Measurements from ENCODE around the gene ARL3. TPM values are rescaled to one million over a fixed set of nuclear protein-coding genes. Genes with fewer than 3 reads are reported as not detected.
"Not testable (repeated sequence)": the region's sequence is repeated elsewhere in the genome, so short reads cannot be mapped to it uniquely, and the experiment has no call there.

Gene ARL3, protein sequence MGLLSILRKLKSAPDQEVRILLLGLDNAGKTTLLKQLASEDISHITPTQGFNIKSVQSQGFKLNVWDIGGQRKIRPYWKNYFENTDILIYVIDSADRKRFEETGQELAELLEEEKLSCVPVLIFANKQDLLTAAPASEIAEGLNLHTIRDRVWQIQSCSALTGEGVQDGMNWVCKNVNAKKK
- 1 to 10 TPM; 5.7 to 6.8 TPM for total RNA-seq

DNA sequence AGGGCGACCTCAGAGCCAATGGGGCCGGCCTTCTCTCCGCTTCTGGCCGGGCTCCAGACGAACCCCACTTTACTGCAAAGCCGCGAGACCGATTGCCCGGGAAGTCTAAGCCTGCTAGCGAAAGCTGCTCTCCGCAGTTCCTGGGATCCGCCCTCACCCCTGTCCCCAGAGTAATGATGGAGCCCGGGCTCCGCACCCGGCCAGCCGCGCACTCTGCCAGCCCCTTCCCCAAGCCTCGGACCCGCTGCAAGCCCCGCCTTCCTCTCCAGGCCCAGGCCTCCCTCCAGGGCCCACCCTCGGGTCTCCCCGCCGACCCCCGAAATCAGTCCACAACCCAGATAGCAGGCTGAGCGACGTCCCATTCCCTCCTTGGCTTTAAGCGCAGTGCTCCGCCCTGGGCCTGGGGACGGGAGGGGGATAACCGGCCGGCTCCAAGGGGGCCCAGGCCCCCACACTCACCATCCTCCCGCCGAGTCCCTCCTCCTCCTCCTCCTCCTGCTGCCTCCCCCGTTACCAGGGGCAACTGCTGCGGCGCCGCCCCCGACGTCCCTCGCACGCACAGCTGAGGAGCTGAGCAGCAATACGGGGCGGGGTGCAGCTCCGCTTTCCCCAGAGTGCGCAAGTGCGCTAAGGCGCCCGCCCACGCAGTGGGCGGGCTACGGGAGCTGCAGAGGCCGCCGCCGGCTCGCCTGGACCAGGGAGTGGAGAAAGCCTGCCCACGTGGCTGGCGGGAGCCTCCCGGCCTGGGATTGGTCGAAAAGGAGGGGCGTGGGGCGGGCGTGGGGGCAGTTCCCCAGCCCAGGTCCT is at the start of gene ARL3:
Gene ARL3, minus strand, starts transcription at position 584 of the 807 bp plus-strand sequence. Its CDS starts 122 bp downstream, at position 462.
- peak; percentile 95 to 98 for DNase-seq (ENCODE audit: low spot score in 2 of 2)
- Mint-ChIP-seq H3K27ac (peak within 1 kb of the TSS; percentile 93 to 94), H3K36me3 (peaks cover 0 to 26% of the 10 kb centered on the region in 2 donors), H3K9me3 (no peaks in the 10 kb centered on the region)
- peak; percentile 88 to 91 for ATAC-seq

DNA sequence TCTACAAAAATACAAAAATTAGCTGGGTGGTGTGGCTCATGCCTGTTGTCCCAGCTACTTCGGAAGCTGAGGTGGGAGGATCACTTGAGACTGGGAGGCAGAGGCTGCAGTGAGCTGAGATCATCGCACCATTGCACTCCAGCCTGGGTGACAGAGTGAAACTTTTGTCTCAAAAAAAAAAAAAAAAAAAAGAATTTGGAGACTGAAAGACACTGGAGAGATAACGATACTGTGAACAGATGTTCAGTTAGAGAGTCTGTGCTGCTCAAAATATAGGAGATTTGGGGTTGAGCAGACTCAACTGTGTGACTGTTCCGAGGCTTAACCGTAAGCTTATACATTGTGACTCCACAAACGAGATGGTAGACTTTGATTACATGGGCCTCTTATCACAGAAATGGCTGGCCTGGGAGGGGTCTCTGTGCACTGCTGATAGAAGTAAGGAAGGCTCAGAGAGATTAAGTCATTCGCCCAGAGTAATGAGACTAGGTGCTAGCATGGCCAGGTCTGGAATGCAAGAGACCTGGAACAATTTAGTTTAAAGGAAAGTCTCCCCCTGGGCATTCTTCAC is 48.9 kb upstream of the ARL3 start:
- ATAC-seq (no peak), DNase-seq (ENCODE audit: low spot score in 2 of 2) (no peak)
- H3K27ac Mint-ChIP-seq: no peak overlapping the region

DNA sequence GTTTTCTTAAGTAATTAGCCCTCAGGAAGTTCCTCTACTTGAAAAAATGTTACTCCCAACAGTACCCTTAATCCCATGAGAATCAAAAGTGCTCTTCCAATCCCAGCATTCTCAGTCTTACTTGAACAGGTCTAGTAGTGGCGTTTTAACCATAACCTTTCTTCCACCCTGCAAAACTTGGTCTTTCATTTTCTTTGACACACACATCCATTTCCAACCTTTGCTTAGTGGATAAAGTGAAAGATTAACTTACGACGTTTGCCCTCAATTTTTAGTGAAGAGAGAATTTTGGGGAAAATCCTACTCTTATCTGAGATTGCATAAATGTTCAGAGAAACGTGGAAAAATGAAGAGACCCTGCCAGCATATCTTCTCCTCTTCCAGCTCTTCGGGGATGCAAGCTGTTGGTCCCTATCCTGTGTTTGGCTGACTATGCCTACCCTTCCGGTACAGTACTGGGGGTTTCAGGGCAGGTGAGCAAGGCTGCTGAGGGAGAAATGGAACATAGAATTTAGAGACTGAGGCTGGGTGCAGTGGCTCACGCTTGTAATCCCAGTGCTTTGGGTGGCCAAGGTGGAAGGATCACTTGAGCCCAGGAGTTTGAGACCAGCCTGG is 48.3 kb upstream of the ARL3 start:
- Mint-ChIP-seq H3K9me3 (no peaks in the 10 kb centered on the region), H3K27ac (peak overlapping the region in 1 of 2 donors; percentile 36)
- no peak for DNase-seq (ENCODE audit: low spot score in 2 of 2)

More for the DNA sequence above, 48.9 kb upstream of the ARL3 start:
- Mint-ChIP-seq H3K36me3 (peaks cover 5 to 17% of the 10 kb centered on the region in 2 donors), H3K9me3 (no peaks in the 10 kb centered on the region)

DNA sequence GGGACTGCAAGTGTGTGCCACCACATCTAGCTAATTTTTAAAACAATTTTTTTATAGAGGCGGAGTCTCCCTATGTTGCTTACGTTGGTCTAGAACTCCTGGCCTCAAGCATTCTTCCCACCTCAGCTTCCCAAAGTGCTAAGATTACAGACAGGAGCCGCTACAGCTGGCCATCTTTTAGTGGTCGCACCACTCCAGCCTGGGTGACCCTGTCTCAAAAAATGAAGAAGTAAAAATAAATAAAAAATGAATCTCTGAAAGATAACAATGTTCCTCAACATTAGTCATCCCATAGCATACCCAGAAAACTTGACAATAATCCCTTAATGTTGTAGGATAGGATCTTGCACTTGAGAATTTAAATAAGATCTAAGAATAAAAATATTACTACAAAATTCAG is 47.8 kb upstream of the ARL3 start:
- Mint-ChIP-seq H3K27ac (no peak overlapping the region), H3K9me3 (no peaks in the 10 kb centered on the region), H3K36me3 (peaks cover 5 to 18% of the 10 kb centered on the region in 2 donors)
- ATAC-seq: no peak
- DNase-seq (ENCODE audit: low spot score in 2 of 2): no peak

More for the DNA sequence above, 48.3 kb upstream of the ARL3 start:
- no peak for ATAC-seq
- H3K36me3 Mint-ChIP-seq: peaks cover 5 to 18% of the 10 kb centered on the region in 2 donors

DNA sequence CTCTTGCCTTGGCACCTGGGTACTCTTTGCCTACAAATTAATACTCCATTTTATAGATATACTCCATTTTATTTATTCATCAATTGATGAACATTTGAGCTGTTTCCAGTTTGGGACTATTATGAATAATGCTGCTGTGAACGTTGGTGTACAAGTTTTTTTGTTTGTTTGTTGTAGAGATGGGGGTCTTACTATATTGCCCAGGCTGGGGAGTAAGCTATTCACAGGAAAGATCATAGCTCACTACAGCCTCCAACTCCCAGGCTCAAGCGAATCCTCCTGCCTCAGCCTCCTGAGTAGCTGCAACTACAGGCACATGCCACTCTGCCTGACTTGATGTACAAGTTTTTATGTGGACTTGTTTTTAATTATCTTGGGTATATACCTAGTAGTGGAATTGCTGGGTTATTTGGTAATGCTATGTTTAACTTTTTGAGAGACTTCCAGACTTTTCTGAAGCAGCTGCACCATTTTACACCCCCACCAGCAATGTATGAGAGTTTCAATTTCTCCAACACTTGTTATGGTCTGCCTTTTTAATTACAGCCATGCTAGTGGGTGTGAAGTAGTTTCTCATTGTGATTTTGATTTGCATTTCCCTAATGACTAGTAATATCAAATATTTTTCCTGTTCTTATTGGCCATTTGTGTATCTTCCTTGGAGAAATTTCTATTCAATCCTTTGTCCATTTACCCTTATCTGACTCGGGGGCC is 45.5 kb upstream of the ARL3 start:
- DNase-seq (ENCODE audit: low spot score in 2 of 2) (no peak), ATAC-seq (no peak)
- peaks cover 0 to 18% of the 10 kb centered on the region in 2 donors for H3K36me3 Mint-ChIP-seq
- peak overlapping the region in 1 of 2 donors; percentile 77 for H3K27ac Mint-ChIP-seq
- no peaks in the 10 kb centered on the region for H3K9me3 Mint-ChIP-seq

DNA sequence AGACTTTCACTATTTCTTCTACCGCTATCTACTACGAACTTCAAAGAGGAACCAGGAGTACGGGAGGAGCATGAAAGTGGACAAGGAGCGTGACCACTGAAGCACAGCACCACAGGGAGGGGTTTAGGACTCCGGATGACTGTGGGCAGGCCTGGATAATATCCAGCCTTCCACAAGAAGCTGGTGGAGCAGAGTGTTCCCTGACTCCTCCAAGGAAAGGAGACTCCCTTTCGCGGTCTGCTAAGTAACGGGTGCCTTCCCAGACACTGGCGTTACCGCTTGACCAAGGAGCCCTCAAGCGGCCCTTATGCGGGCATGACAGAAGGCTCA is 44.7 kb upstream of the ARL3 start:
- DNase-seq (ENCODE audit: low spot score in 2 of 2); ATAC-seq; H3K27ac Mint-ChIP-seq; H3K9me3 Mint-ChIP-seq: not testable (repeated sequence)
- peaks cover 0 to 18% of the 10 kb centered on the region in 2 donors for H3K36me3 Mint-ChIP-seq

DNA sequence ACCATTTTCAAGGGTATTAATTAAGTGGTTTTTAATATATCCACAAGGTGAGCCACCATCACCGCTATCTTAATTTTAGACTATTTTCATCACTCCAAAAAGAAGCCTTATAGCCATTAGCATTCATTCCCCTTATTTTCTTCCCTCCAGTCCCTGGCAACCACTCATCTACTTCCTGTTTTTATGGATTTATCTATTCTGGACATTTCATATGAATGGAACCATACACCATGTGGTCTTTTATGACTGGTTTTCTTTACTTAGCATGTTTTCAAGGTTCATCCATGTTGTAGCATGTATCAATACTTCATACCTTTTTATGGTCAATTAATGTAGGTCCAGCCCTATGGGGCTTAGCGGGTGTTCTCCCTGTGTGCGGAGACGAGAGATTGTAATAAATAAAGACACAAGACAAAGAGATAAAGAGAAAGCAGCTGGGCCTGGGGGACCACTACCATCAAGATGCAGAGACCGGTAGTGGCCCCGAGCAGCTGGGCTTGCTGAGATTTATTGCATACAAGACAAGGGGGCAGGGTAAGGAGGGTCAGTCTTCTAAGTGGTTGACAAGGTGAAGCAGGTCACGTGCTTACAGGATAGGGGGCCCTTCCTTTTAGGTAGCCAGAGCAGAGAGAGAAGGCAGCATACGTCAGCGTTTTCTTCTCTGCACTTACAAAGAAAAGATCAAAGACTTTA is 44.2 kb upstream of the ARL3 start:
- DNase-seq (ENCODE audit: low spot score in 2 of 2) (no peak), ATAC-seq (no peak)
- Mint-ChIP-seq H3K36me3 (peaks cover 0 to 18% of the 10 kb centered on the region in 2 donors), H3K27ac (peak overlapping the region; percentile 9 to 27), H3K9me3 (no peaks in the 10 kb centered on the region)

DNA sequence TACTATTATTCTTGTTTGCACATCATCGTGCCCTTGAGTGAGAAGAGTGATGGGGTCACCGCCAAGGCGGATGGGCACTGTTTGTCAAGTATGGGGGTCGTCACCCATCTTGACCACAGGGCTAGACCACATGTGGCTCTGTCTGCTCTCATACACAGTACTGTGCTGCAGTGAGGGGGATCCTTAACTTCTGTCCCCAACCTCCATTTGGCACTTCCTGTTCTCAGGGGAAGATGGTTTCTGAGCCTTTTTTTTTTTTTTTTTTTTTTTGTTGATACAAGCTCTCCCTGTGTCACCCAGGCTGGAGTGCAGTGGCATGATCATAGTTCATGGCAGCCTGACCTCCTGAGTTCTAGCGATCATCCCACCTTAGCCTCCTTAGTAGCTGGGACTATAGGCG is 43.1 kb upstream of the ARL3 start:
- Mint-ChIP-seq H3K36me3 (peaks cover 0 to 18% of the 10 kb centered on the region in 2 donors), H3K27ac (peak overlapping the region in 1 of 2 donors; percentile 36), H3K9me3 (no peaks in the 10 kb centered on the region)
- DNase-seq (ENCODE audit: low spot score in 2 of 2): no peak
- no peak for ATAC-seq

DNA sequence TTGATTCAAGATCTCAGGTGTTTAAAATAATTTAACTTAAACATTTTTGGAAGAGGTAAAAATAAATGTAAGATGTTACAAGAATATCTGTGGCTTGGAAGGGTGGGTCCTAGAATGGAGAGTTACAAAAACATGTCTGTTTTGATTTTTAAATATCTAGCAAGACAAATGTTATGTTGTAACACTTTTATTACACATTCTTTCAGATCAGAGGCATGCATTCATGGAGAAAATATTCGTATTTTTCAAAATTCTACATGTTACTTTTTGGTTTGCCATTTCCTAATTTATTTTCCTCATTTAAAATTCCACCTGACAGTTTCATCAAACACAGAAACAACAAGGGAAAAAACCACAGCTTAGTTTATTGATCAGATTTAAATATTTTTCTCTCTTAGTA is 39.5 kb upstream of the ARL3 start:
- Mint-ChIP-seq H3K9me3 (no peaks in the 10 kb centered on the region), H3K27ac (no peak overlapping the region), H3K36me3 (peaks cover 0 to 10% of the 10 kb centered on the region in 2 donors)
- DNase-seq (ENCODE audit: low spot score in 2 of 2): no peak
- no peak for ATAC-seq

DNA sequence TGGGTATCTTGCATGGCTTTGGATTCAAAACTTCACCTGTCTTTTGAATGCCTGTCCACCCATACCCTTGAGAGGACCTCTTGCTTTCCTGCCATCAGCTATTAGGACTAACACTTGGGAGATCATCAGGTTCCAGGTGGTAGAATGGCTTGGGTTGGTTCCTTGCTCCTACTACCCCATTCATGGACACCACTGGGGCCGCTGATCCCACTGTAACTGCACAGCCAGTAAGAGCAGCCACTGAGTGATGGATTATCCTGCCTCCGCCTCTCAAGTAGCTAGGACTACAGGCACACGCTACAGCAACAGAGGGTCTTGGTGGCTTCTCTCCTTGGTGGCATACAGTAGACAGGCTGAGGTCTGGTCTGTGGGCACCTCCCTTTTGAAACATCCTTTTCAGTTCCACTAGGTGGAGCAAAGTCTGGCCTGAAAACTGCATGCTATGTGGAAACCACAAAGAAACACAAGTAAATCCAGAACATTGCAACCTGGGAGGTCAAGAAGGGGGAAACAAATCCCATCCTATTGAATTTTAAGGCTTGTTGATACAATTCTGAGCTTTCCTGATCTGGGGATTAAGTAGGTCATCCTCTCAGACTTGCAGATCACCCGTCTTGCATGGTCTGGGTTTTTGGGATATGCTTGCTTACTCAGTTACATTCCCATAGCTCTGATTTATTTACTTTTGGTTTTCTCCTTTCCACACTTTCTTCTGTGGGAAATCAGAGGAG is 38.9 kb upstream of the ARL3 start:
- ATAC-seq: peak; percentile 41 to 58
- no peaks in the 10 kb centered on the region for H3K9me3 Mint-ChIP-seq
- no peak for DNase-seq (ENCODE audit: low spot score in 2 of 2)
- H3K36me3 Mint-ChIP-seq: peaks cover 0 to 9% of the 10 kb centered on the region in 2 donors
- H3K27ac Mint-ChIP-seq: no peak overlapping the region

DNA sequence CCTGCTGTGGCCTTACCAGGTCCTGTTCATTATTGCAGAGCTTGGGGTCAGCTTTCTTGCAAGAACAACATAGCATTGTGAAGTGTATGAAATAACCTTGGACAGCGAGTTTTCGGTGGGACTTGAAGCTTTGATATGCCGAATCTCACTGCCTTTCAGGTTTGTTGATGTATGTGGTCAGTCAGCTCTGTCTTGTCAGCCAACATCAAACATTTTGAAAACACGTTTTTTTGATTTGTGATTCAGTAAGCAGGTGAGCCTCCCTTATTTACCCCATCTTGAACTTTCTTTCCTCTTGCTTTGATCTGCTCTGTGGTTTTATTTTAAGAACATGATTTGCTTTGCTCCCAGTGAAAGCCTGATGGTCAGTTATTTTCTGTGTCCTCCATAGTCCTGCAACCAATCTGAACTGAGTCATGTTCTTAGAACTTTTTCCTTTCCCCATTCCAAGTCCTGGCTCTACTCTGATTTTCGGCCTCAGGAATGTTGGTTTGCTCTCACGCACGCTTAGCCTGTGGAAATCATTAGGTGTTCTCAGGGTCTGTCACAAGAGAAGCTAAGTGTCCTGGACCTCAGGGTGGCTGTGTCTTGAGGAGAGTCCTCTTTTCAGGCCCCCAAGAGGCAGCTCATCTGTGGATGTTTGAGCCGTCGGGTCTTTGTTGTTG is 38.2 kb upstream of the ARL3 start:
- Mint-ChIP-seq H3K27ac (no peak overlapping the region), H3K36me3 (peaks cover 0 to 8% of the 10 kb centered on the region in 2 donors), H3K9me3 (no peaks in the 10 kb centered on the region)
- DNase-seq (ENCODE audit: low spot score in 2 of 2) (no peak), ATAC-seq (no peak)

DNA sequence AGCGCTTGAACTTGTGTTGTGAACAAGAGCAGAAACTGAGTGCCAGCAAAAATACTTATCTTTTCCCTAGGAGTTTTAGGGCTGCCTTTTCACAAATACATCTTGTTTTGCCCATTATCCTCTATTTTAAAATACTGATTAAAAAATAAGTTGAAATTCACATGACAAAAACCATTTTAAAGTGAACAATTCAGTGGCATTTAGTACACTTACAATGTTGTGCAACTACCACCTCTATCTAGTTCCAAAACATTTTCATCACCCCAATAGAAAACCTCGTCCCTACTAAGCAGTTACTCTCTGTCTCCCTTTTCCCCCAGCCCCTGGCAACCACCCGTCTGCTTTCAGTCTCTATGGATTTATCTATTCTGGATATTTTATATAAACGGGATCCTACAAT is 31.0 kb upstream of the ARL3 start:
- H3K27ac Mint-ChIP-seq: peak overlapping the region in 1 of 2 donors; percentile 72
- H3K9me3 Mint-ChIP-seq: peaks cover 7% of the 10 kb centered on the region in 2 donors
- ATAC-seq: no peak
- DNase-seq (ENCODE audit: low spot score in 2 of 2): no peak
- peaks cover 13 to 22% of the 10 kb centered on the region in 2 donors for H3K36me3 Mint-ChIP-seq

DNA sequence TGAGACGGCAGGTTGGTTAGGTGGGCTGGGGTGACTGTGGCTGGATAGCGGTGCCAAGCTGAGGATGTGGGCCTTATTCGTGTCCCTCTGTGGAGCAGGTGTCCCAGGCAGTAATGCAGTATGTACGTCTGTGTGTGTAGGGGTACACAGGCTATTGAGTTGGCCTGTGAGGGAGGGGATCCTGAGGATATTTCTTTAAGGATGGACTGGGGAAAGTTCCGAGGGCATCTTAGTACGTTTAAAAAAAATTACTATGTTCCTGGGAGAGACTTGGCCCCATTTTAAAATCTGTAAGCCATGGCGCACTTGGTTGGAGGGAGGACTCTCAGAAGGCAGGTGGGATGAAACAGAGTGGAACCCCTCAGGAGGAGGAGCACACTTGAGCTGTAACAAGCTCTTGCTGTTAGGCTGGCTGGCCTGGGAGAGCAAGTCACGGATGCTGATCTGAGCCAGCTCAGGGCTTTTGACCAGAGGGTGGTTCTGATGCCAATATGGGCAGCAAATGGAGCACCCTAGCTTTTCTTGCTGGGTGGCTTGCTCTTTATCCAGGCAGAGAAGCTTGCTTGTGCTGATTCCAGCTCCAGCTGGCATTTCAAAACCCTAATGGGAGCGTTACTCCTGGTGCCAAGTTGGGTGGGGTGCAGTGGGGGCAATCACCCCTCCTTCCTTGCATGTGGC is 30.3 kb upstream of the ARL3 start:
- ATAC-seq (peak; percentile 6 to 22), DNase-seq (ENCODE audit: low spot score in 2 of 2) (peak in 1 of 2 donors; percentile 15)
- Mint-ChIP-seq H3K36me3 (peaks cover 13 to 22% of the 10 kb centered on the region in 2 donors), H3K27ac (peak overlapping the region; percentile 94 to 96), H3K9me3 (peaks cover 7% of the 10 kb centered on the region in 2 donors)

DNA sequence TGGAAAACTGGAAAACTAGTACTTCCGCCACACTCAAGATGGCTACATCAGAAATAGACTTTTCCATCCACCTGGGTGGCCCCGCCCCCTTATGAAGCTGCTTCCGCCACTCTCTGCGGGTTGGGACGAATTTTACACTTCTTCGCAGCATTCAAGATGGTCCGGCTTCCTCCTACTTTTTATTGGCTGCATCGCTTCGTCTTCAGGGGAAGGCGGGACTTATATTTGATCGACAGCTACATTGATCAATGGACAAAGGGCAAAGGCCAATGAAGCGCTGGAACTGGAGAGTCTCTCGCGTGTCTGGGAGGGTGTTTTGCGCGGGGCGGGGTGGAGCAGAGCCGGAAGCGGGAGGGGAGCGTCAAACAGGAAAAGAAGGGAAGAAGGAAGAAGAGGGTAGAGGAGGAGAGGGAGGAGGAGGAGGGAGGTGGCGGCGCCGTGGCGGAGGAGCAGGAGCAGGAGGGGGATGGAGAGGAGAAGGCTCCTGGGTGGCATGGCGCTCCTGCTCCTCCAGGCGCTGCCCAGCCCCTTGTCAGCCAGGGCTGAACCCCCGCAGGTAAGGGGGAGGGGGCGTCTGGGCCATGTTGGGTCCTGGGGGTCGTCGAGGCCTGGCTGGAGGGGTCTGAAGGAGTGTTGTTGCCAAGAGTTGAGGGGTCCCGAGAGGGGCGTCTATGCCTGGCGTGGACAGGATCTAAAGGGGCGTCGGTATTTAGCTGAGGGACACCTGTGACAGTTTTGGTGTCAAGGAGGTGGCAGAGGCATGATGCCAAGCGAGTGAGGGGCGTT is 29.6 kb upstream of the ARL3 start, which contains the start of gene WBP1L:
Gene WBP1L, plus strand, starts transcription at position 361 of the 786 bp plus-strand sequence. Its CDS starts 106 bp downstream, at position 467.
- Mint-ChIP-seq H3K9me3 (peaks cover 7% of the 10 kb centered on the region in 2 donors), H3K36me3 (peaks cover 13 to 19% of the 10 kb centered on the region in 2 donors)
- ATAC-seq: peak; percentile 98

More for the DNA sequence above, 29.6 kb upstream of the ARL3 start, which contains the start of gene WBP1L:
- peak within 1 kb of the TSS; percentile 94 to 96 for H3K27ac Mint-ChIP-seq
- peak; percentile 93 to 95 for DNase-seq (ENCODE audit: low spot score in 2 of 2)

All from activated naive CD4-positive, alpha-beta T cell treated with anti-CD3 and anti-CD28 coated beads, Interleukin-2, amount 50 U/mL, for 72 hours (primary cell).